LNCaP clone FGC (cell line): ENCODE measurements around the gene ZNF697.

Source experiments
- DNase-seq: peaks from one replicate; pipeline ENCODE4 v3.0.0-alpha.2; 2011; ENCODE audit warnings: low read depth
- H3K4me3 ChIP-seq: 2 replicates; pipeline ENCODE4 v1.5.1; 2011; ENCODE audit warnings: mild to moderate bottlenecking, low read depth, low read length, control low read depth
- CTCF ChIP-seq: IDR thresholded peaks from 2 replicates; pipeline ENCODE4 v1.5.1; 2012; ENCODE audit warnings: mild to moderate bottlenecking; ENCODE audit not compliant: control insufficient read depth, insufficient read depth; ENCODE audit errors: extremely low read depth

ZNF697 gene

GRCh38 chr1:119683893-119684292 is 35.8 kb upstream of the ZNF697 start:
- DNase-seq: no peak
- no peak overlapping the region for H3K4me3 ChIP-seq
- TF ChIP-seq CTCF: no peak

GRCh38 chr1:119682141-119682540 is 34.1 kb upstream of the ZNF697 start:
- H3K4me3 ChIP-seq: no peak overlapping the region
- no peak for DNase-seq
- no peak for TF ChIP-seq CTCF

- H3K4me3 ChIP-seq: no peak overlapping the region
- TF ChIP-seq CTCF: no peak
Measured at GRCh38 chr1:119681560-119681959, 33.5 kb upstream of the ZNF697 start.

DNA sequence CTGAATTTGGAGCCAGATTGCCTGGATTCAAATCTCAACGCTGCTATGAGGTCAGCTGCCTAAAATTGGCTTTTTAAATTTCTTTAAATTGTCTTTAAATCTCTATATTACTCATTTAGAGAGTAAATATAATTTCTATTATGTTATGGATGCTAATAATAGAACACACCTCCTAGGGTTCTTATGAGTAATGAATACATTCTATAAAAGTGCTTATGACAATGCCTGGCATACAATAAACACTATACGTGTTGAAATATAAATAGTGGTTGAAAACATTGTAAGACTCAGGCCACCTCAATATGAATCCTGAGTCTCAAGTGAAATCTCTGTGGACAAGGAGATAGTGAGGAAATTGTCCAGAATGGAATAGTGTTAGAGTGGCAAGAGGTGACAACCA is 32.7 kb upstream of the ZNF697 start:
- H3K4me3 ChIP-seq: no peak overlapping the region
- DNase-seq: no peak
- TF ChIP-seq CTCF: no peak

More at GRCh38 chr1:119681560-119681959, 33.5 kb upstream of the ZNF697 start:
- no peak for DNase-seq

DNA sequence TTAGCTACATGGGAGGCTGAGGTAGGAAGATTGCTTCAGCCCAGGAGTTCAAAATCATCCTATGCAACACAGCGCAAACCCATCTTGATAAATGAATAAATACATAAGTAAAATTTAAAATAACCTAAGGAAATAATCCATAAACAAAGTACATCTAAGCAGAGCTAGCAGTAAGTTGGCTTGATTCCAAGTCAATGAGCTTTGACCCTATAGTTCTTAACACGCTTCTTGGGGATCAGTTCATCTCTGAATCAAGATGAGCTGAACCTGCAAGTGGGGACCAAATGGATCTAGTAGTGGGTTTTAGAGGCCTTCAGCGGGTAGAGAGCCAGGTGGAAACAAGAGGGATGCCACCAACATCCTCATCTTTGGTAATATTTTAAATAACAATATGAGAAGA is 32.1 kb upstream of the ZNF697 start:
- DNase-seq: no peak
- H3K4me3 ChIP-seq: no peak overlapping the region
- TF ChIP-seq CTCF: no peak

- no peak for TF ChIP-seq CTCF
- DNase-seq: no peak
- H3K4me3 ChIP-seq: no peak overlapping the region
Measured at GRCh38 chr1:119679223-119679622, 31.2 kb upstream of the ZNF697 start.

- DNase-seq: no peak
- H3K4me3 ChIP-seq: no peak overlapping the region
- TF ChIP-seq CTCF: 0 out of 2 replicates have a peak, but pooled peaks have one; percentile 10
Measured at GRCh38 chr1:119676571-119677206, 28.6 kb upstream of the ZNF697 start.
